SK-N-SH (cell line): Measurements from ENCODE around the gene TNFAIP1.

Source experiments
- CHD2 ChIP-seq: fragments of 150-350 bp; IDR thresholded peaks from 2 replicates; pipeline ENCODE4 v1.6.1; 2018; ENCODE audit warnings: low read length; ENCODE audit not compliant: partially characterized antibody
- CTCF ChIP-seq: fragments of 200-600 bp; sonication (generic); IDR thresholded peaks from 2 replicates; pipeline ENCODE4 v1.6.1; 2017; ENCODE audit warnings: antibody characterized with exemption, mild to moderate bottlenecking, moderate library complexity
- GATA2 ChIP-seq: sonication (generic); formaldehyde crosslinking; IDR thresholded peaks from 2 replicates; pipeline ENCODE4 v1.5.0; 2020; ENCODE audit warnings: mild to moderate bottlenecking, missing genetic modification reagents
- MAX ChIP-seq: IDR thresholded peaks from 2 replicates; pipeline ENCODE4 v1.4.0; 2012; ENCODE audit warnings: low read depth
- RFX5 ChIP-seq: IDR thresholded peaks from 2 replicates; pipeline ENCODE4 v1.6.1; 2012; ENCODE audit warnings: mild to moderate bottlenecking, improper control_type of control experiment, low read length
- USF2 ChIP-seq: fragments of 150-350 bp; IDR thresholded peaks from 2 replicates; pipeline ENCODE4 v1.6.1; 2017; ENCODE audit warnings: antibody characterized with exemption, low read length, low read depth, borderline replicate concordance

GRCh38 chr17:28371245-28372202 lies 36.0 kb downstream of the TNFAIP1 start, which contains the start of gene SARM1:
- TF ChIP-seq CTCF (no peak), CHD2 (peak; percentile 36), RFX5 (no peak), USF2 (peak; percentile 83), MAX (no peak; the same call in 1 of the 2 replicates), GATA2 (CRISPR knock-in tag) (no peak)
